ENCODE data around the gene SORBS2.
"Not testable (repeated sequence)": the region's sequence is repeated elsewhere in the genome, so short reads cannot be mapped to it uniquely, and the experiment has no call there.

The SORBS2 gene

DNA sequence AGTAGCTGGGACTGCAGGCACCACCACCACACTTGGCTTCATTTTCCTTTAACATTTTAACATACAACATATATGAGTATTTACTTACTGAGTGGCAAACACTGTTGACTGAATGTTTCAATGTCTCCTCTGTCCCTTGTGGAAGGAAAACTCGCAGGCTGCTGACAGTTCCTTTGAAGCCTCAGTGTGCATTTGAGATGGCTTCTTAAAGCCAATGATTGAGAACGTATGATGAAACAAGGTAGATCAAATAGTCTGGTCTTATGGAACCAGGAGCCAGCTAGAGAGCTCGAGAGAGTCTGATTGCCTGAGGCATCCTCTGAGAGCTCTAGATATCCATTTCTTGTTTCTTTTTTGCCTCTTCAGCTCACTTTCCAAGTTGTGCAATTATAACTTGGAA, 233.7 kb downstream of the SORBS2 start:
- no peak for DNase-seq

DNA sequence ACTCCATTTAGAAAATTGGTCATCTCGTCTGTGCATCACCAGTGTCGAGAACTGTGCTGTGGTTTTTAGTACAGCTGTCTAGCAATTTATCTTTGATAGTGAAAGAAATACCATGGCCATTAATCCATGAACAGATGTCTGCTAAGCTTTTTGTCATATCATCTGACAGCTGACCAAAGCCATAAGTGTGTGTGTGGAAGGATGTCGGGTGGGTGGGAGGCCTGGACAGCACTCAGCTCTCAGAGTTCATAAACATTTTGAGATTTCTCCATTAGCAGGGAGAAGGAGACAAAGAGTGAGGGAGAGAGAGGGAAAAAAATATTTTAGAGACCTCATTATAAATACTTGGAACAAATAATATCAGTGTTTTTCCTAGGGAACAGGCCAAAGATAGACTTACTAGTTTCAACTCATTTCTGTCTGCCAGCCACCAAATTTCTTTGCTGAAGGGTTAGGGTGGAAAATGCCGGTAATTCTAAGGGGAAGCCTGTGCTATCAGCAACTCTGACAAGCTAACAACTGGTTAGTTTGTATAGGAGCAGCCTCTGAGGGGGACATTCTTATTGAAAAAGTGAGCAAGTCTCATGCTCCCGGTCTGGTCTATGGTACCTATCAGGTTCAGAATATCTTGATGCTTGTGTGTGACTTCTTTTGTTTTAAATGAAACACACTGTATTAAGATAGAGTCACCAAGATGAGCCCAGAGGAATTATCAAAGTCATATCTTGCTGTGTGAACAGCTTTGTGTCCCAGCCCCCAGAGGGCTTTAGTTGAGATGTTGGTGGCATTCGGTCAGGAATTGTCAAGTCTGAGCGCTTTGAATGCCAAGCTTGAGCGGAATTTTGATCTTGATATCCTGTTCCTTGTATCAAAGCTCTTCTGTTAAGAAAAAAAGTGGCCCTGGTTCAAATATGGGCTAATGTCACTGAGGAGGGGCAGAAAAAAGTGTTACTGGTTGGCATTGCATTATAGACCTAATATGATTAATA, 234.7 kb downstream of the SORBS2 start:
- DNase-seq, result no peak

- no peak for DNase-seq
These were observed 235.6 kb downstream of the SORBS2 start for GRCh38 chr4:185576314-185576961.

GRCh38 chr4:185573651-185574199, 238.3 kb downstream of the SORBS2 start:
- DNase-seq, result no peak

DNA sequence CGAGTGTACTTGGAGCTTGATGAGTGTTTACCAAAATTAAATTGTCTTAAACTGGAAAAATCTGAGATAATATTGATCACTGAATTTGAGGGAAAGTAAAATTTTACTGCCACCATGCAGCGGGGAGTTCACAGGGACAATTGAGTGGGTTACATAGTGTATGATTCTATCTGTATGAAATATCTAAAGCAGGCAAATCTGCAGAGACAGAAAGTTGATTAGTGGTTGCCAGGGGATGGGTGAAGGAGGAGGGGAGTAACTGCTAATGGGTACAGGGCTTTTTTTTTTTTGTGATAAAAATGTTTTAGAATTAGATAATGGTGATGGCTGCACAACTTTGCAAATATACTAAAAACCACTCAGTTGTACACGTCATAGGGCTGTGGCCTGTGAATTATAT, 241.3 kb downstream of the SORBS2 start:
- no peak for DNase-seq

GRCh38 chr4:185567381-185568376, 244.3 kb downstream of the SORBS2 start:
- DNase-seq, result no peak

GRCh38 chr4:185566972-185567371, 245.0 kb downstream of the SORBS2 start:
- DNase-seq, result no peak

DNA sequence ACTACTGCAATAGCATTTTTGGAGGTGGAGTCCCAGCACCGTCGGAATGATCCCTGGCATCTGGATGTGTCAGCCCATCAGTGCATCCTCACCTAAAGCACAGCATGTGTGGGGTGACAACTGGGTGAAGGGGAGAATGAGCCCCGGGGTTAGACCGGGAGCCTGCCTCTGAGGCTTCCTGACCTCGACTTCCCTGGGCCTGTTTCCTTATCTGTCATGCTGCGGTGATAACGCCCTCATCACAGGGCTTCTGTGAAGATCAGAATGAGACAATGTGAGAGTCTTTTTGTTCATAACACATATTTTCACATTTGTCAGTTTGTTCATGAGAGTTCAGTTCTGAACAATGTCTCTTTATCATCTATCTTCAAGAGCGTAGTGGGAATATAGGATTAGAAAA, 245.6 kb downstream of the SORBS2 start:
- DNase-seq, result no peak

DNA sequence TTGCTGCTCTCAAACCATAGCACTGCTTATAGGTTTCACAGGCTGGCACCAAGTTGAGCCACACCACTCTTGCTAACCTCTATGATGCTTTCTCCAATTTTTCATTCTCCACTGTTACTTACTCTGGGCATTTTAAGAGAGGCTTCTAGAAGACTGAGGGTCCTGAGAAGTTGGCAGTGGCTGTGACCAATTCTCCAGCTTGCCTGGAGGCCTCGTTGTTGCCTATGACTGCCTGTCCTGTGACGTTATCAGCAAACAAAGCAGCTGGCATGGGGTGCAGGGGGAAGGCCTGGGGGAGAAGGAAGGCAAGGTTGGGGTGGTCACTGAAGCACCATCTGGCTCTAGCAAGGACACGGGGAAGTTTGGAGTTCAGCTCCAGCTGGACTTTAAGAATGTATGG, 246.3 kb downstream of the SORBS2 start:
- no peak for DNase-seq

GRCh38 chr4:185564349-185564748, 247.6 kb downstream of the SORBS2 start:
- no peak for DNase-seq

GRCh38 chr4:185562531-185562930, 249.5 kb downstream of the SORBS2 start:
- DNase-seq, result no peak

GRCh38 chr4:185560316-185560715, 251.7 kb downstream of the SORBS2 start:
- DNase-seq, result no peak

- DNase-seq, result no peak
These were observed 252.1 kb downstream of the SORBS2 start for GRCh38 chr4:185559915-185560281.

GRCh38 chr4:185559251-185559914, 252.6 kb downstream of the SORBS2 start:
- not testable (repeated sequence) for DNase-seq

DNA sequence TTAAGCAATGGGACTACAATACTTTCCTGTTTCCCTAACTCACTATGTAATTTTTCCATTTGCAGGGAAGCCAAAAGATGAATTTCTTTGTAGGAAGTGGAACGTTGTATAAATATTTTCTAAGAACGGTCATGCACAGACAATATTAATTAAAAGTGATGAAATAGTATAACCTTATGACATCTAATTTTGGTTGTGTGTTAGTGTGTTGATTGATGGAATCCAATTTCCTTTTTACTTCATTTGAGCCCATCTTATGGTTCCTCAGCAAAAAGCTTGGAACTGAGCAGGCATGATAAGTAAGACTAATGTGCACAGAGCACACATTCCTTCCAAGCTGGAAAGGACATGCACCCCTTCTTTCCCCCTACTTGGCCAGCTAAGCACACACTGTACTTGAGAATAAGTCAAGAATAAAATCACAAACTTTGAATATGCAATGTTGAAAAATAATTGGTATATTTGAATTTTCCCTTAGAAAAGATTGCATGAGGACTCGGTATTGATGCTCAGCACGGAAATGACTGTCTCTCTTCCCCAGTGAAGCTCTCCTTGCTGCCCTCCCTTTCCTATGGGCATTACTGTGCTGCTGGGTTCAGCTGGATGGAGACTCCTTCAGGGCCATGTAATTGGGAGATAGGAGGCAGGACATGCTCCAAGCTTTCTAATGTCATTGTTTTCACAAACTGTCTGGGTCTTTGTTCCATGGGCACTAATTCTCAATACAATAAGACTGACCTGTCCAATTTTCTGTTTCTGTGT, 257.4 kb downstream of the SORBS2 start:
- DNase-seq, result no peak

GRCh38 chr4:185552254-185552653, 259.7 kb downstream of the SORBS2 start:
- no peak for DNase-seq

GRCh38 chr4:185550933-185551332, 261.1 kb downstream of the SORBS2 start:
- no peak for DNase-seq

DNA sequence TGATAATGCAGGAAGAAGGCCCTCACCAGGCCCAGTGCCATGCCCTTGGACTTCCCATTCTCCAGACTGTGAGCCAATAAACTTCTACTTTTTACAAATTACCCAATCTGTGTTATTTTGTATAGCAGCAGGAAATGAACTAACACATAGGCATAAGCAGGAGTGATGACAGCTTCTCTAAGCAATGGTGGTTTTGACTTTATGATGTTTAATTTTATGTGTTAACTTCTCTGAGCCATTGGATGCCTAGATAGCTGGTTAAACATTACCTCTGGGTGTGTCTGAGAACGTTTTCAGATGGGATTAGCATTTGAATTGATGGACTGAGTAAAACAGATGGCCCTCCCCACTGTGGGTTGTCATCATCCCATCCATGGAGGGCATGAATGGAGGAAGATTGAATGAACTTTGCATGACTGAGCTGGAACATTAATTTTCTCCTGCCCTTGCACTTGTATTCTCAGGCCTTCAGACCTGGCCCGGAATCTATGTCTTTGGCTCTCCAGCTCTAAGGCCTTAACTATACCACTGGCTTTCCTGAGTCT, 262.8 kb downstream of the SORBS2 start:
- no peak for DNase-seq

- DNase-seq, result no peak
These were observed 263.4 kb downstream of the SORBS2 start for GRCh38 chr4:185548587-185548986.

DNA sequence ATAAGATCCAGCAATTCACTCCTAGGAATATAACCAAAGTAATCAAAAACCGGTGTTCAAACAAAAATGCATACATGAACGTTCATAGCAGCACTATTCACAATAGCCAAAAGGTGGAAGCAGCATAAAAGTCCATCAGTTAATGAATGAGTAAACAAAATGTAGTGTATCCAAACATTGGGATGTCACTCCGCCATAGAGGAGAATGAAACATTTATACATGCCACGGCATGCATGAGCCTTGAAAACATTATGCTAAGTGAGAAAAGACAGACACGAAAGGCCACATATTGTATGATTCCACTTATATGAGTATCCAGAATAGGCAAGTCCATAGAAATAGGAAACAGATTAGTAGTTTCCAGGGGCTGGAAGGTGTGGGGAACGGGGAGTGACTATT, 265.7 kb downstream of the SORBS2 start:
- no peak for DNase-seq

Data from NCI-H1436 treated with DMSO at 0.1 percent for 48 hours (cell line).